Measurements from ENCODE around the gene RGL3. TPM values are rescaled to one million over a fixed set of nuclear protein-coding genes. Genes with fewer than 3 reads are reported as not detected.
"Not testable (repeated sequence)": the region's sequence is repeated elsewhere in the genome, so short reads cannot be mapped to it uniquely, and the experiment has no call there.

The RGL3 gene
- total and polyA plus RNA-seq, 5 experiments from 2014 or later = not detected

DNA sequence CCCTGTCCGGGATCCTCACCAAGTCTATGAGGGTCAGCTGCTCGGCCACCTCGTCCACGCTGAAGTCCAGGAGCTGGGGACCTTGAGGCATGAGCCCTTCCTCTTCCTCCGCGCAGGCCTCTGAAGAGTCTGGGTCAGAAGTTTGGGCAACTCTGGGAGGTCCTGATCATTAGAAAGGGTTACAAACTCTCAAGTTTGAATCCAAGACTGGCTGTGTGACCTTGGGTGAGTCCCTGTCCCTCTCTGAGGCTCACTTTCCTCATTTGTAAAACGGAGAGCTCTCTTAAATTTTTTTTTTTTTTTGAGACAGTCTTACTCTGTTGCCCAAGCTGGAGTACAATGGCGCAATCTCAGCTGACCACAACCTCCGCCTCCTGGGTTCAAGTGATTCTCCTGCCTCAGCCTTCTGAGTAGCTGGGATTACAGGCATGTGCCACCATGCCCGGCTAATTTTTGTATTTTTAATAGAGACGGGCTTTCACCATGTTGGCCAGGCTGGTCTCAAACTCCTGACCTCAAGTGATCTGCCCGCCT is 12.3 kb downstream of the RGL3 start:
- H3K4me1 Mint-ChIP-seq, ATAC-seq, H3K36me3 Mint-ChIP-seq, H3K9me3 Mint-ChIP-seq, POLR2A ChIA-PET, H3K4me3 Mint-ChIP-seq, DNase-seq: not testable (repeated sequence)
- Mint-ChIP-seq H3K27ac (peak overlapping the region in 1 of 10 donors; percentile 43), H3K27me3 (peaks cover 0 to 33% (median 12%) of the 10 kb centered on the region in 5 donors)

DNA sequence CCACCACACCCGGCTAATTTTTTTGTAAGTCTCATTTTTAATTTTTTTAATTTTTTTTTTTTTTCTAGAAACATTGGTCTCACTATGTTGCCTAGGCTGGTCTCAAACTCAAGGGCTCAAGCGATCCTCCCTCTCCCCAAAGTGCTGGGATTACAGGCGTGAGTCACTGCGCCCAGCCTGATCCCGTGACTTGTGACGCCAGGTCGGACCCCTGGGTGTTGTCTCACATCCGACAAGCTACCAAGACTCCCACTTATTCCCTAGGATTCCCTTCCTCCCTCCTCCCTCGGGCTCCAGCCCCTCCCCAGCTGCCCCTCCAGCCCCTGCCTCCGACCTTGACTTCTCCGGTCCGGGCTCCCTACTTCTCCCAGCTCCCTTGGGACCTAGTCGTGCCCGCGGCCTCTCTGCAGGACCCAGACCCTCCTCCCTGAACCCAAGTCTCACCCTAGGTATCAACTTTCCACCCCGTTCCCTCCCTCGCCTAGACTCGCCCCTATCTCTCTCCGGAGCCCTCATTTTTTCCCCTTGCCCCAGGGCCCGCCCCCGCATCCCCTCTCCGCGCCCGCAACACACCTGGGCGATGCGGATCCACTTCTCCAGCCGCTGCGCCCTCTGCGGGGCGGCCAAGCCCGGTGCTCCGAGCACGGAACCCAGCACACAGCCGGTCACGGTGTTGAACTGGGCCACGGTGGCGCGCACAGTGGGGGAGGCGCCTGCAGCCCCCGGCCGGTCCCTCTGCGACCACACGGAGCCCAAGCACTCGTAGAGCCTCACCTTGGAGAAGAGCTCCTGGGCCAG is 13.1 kb downstream of the RGL3 start:
- DNase-seq = peak in 2 of 10 donors; percentile 26 to 27
- H3K27ac Mint-ChIP-seq = no peak overlapping the region
- POLR2A ChIA-PET = interaction anchor here (0.7 kb wide), 1 partner anchor 114 kb away, joined by 3 read pairs; no protein-coding TSS in a partner anchor

GRCh38 chr19:11404588-11405222 is 14.4 kb downstream of the RGL3 start:
- peaks cover 3 to 33% (median 17%) of the 10 kb centered on the region in 5 donors for H3K27me3 Mint-ChIP-seq
- no peaks in the 10 kb centered on the region for H3K36me3 Mint-ChIP-seq
- POLR2A ChIA-PET = no interaction called here
- ATAC-seq = no peak
- H3K9me3 Mint-ChIP-seq = no peaks in the 10 kb centered on the region
- no peak for DNase-seq
- peaks cover 0 to 2% (median 0%) of the 10 kb centered on the region in 4 donors for H3K4me1 Mint-ChIP-seq
- no peak overlapping the region for H3K4me3 Mint-ChIP-seq
- H3K27ac Mint-ChIP-seq = no peak overlapping the region

More for the DNA sequence above, 13.1 kb downstream of the RGL3 start:
- Mint-ChIP-seq H3K4me3 (no peak overlapping the region), H3K36me3 (no peaks in the 10 kb centered on the region), H3K27me3 (peaks cover 0 to 31% (median 12%) of the 10 kb centered on the region in 5 donors), H3K9me3 (no peaks in the 10 kb centered on the region), H3K4me1 (peaks cover 0 to 2% (median 0%) of the 10 kb centered on the region in 4 donors)
- ATAC-seq = peak; percentile 56 to 76

DNA sequence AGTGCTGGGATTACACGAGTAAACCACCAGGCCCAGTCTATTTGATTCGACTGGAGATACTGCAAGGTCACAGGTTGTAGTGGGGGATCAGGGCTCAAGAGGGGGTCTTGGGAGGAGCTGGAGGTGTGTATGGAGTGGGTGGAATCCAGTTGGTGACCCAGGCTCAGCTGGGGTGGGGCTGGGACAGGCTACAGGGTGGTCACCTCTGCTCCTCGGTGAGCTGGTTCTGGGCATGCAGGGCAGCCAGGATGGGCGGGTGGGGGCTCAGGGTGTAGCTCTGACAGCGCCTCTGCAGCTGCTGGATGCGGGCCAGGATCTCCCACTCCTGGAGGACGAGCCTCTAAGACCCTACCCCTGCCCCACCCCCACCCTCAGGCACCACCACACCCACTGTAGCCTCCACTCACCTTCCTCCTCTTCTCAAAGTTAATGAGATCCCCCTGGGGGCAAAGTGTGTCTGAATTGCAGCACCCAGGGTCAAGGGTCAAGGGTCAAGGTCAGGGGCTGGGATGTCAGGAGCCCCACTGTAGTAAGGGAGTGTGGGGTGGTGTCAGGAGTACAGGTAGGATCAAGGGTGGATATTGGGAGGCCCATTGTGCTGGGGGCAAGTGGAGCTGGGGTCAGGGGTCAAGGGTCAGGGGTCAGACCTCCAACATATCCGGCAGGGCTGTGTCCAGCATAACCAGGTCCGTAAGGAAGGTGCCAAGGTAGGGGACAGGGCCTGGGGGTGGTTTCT is 17.1 kb downstream of the RGL3 start:
- Mint-ChIP-seq H3K4me1 (peaks cover 0 to 2% (median 0%) of the 10 kb centered on the region in 4 donors), H3K36me3 (no peaks in the 10 kb centered on the region), H3K27ac (peak overlapping the region in 1 of 10 donors; percentile 53), H3K9me3 (no peaks in the 10 kb centered on the region), H3K4me3 (no peak overlapping the region), H3K27me3 (peaks cover 3 to 20% (median 7%) of the 10 kb centered on the region in 5 donors)
- POLR2A ChIA-PET = interaction anchor here (1.0 to 1.1 kb wide), 2 partner anchors 19 to 21 kb away, joined by 3 to 4 read pairs; no protein-coding TSS in a partner anchor
- DNase-seq = no peak
- ATAC-seq = no peak

- Mint-ChIP-seq H3K36me3 (no peaks in the 10 kb centered on the region), H3K4me3 (no peak overlapping the region), H3K27me3 (peaks cover 3 to 14% (median 4%) of the 10 kb centered on the region in 5 donors), H3K4me1 (no peaks in the 10 kb centered on the region), H3K27ac (peak overlapping the region in 1 of 10 donors; percentile 56), H3K9me3 (peaks cover 0 to 3% (median 0%) of the 10 kb centered on the region in 9 donors)
- ATAC-seq = no peak
- POLR2A ChIA-PET = no interaction called here
- DNase-seq = no peak
Observed at GRCh38 chr19:11400798-11401197, 18.3 kb downstream of the RGL3 start.

- Mint-ChIP-seq H3K36me3 (no peaks in the 10 kb centered on the region), H3K27me3 (peaks cover 4 to 18% (median 8%) of the 10 kb centered on the region in 5 donors), H3K4me1 (peaks cover 0 to 4% (median 0%) of the 10 kb centered on the region in 4 donors), H3K4me3 (no peak overlapping the region), H3K27ac (no peak overlapping the region), H3K9me3 (peaks cover 0 to 3% (median 0%) of the 10 kb centered on the region in 9 donors)
- ATAC-seq (no peak), DNase-seq (no peak)
- POLR2A ChIA-PET = no interaction called here
Observed at GRCh38 chr19:11399667-11400066, 19.4 kb downstream of the RGL3 start.

- no peak overlapping the region for H3K4me3 Mint-ChIP-seq
- POLR2A ChIA-PET = no interaction called here
- H3K9me3 Mint-ChIP-seq = peaks cover 0 to 3% (median 0%) of the 10 kb centered on the region in 9 donors
- peaks cover 4 to 21% (median 8%) of the 10 kb centered on the region in 5 donors for H3K27me3 Mint-ChIP-seq
- DNase-seq (peak in 1 of 10 donors; percentile 59), ATAC-seq (no peak)
- no peaks in the 10 kb centered on the region for H3K36me3 Mint-ChIP-seq
- H3K27ac Mint-ChIP-seq = no peak overlapping the region
- H3K4me1 Mint-ChIP-seq = peaks cover 0 to 4% (median 0%) of the 10 kb centered on the region in 4 donors
Observed at GRCh38 chr19:11397089-11397610, 22.0 kb downstream of the RGL3 start.

GRCh38 chr19:11390933-11391680 is 28.0 kb downstream of the RGL3 start:
- ATAC-seq (no peak), DNase-seq (no peak)
- Mint-ChIP-seq H3K4me3 (no peak overlapping the region), H3K27me3 (peaks cover 0 to 10% (median 4%) of the 10 kb centered on the region in 5 donors), H3K27ac (no peak overlapping the region), H3K9me3 (peaks cover 0 to 9% (median 0%) of the 10 kb centered on the region in 9 donors), H3K36me3 (no peaks in the 10 kb centered on the region), H3K4me1 (peaks cover 4 to 8% (median 6%) of the 10 kb centered on the region in 4 donors)
- POLR2A ChIA-PET = interaction anchor here (0.7 to 1.0 kb wide), 2 partner anchors 17 to 45 kb away, joined by 3 to 4 read pairs; partner anchors contain the start of genes CCDC159, SWSAP1 and TMEM205

DNA sequence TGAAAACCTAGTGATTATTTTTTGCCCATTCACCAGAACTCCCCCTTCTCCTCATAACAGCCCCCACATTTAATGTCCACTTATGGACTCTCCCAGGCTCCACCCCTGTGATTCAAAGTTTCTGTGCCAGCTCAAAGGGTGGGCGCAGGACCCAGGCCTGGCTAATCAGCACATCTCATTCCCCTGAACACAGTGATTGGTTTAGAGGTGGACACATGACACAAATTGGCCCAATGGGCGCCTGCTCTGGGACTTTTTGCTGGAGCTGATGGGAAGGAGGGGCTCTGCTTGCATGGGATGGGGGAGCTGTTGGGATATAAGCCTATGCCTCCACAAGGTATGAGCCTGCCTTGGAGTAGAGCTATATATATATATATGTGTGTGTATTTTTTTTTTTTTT is 28.8 kb downstream of the RGL3 start:
- Mint-ChIP-seq H3K4me3 (no peak overlapping the region), H3K4me1 (peaks cover 3 to 8% (median 6%) of the 10 kb centered on the region in 4 donors), H3K27ac (no peak overlapping the region), H3K9me3 (peaks cover 0 to 9% (median 0%) of the 10 kb centered on the region in 9 donors), H3K36me3 (no peaks in the 10 kb centered on the region), H3K27me3 (peaks cover 0 to 6% (median 3%) of the 10 kb centered on the region in 5 donors)
- ATAC-seq (no peak), DNase-seq (no peak)
- POLR2A ChIA-PET = no interaction called here

DNA sequence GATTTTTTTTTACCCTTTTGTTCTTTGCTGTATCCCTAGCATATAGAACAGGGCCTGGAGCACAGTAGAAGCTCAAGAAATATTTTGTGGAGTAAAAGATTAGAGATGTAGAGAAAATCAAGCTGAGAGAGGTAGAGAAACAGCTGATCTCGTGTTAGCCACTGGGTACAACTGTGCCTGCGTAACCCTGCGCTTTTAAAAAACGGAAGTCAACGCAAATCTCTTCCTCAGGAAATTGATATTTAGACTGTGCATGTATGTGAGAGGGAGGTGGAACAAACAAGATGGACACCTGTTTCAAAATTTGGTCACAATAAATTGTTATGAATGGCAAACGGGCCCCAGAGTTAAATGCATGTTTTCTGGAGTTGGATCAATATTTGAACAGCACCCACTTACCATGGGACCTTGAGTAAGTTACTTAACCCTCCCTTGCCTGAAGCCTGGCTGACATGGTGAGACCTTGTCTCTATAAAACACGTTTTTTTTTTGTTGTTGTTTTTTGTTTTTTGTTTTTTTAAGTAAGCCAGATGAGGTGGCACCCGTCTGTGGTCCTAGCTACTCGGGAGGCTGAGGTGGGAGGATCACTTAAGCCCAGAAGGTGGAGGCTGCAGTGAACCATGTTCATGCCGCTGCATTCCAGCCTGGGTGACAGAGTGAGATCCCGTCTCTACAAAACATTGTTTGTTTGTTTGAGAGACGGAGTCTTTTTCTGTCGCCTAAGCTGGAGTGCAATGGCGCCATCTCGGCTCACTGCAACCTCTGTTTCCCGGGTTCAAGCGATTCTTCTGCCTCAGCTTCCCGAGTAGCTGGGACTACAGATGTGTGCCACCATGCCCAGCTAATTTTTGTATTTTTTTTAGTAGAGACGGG is 31.7 kb downstream of the RGL3 start:
- peaks cover 1 to 11% (median 6%) of the 10 kb centered on the region in 5 donors for H3K27me3 Mint-ChIP-seq
- DNase-seq = no peak
- POLR2A ChIA-PET = interaction anchor here (1.6 kb wide), 1 partner anchor 10 kb away, joined by 5 read pairs; no protein-coding TSS in a partner anchor
- ATAC-seq = peak in 1 of 2 donors; percentile 72
- peak overlapping the region in 1 of 10 donors; percentile 61 for H3K27ac Mint-ChIP-seq
- peaks cover 3 to 22% (median 14%) of the 10 kb centered on the region in 4 donors for H3K4me1 Mint-ChIP-seq
- peaks cover 0 to 9% (median 0%) of the 10 kb centered on the region in 9 donors for H3K9me3 Mint-ChIP-seq
- no peaks in the 10 kb centered on the region for H3K36me3 Mint-ChIP-seq
- no peak overlapping the region for H3K4me3 Mint-ChIP-seq

GRCh38 chr19:11384778-11385129 is 34.4 kb downstream of the RGL3 start:
- H3K27ac Mint-ChIP-seq = no peak overlapping the region
- H3K27me3 Mint-ChIP-seq = peaks cover 3 to 23% (median 10%) of the 10 kb centered on the region in 5 donors
- H3K36me3 Mint-ChIP-seq = peaks cover 0 to 3% (median 0%) of the 10 kb centered on the region in 3 donors
- H3K4me1 Mint-ChIP-seq = peaks cover 16 to 44% (median 36%) of the 10 kb centered on the region in 4 donors
- DNase-seq (no peak), ATAC-seq (no peak)
- no peaks in the 10 kb centered on the region for H3K9me3 Mint-ChIP-seq
- H3K4me3 Mint-ChIP-seq = peak overlapping the region in 4 of 10 donors; percentile 26 to 84 (median 46)
- POLR2A ChIA-PET = no interaction called here

Measured in naive thymus-derived CD8-positive, alpha-beta T cell (primary cell).